ENCODE data around the gene AMFR. TPM values are rescaled to one million over a fixed set of nuclear protein-coding genes. Genes with fewer than 3 reads are reported as not detected.

AMFR gene
- total RNA-seq, 1 experiment from 2014 or later = 66.3 TPM

- ChIA-PET POLR2A (no interaction called here), RAD21 (ENCODE audit: low non-redundant PET in 1 of 2, low total read pairs in 2 of 2, uncharacterized antibody in 2 of 2, unreplicated experiment in 2 of 2) (no interaction called here), CTCF (no interaction called here)
- H2AFZ ChIP-seq (ENCODE audit: low read depth, low read length, poor library complexity, severe bottlenecking) = no peak overlapping the region
- no peaks in the 10 kb centered on the region for H3K9me3 ChIP-seq (ENCODE audit: control insufficient read depth in 1 of 2, insufficient read depth in 1 of 2, low read depth in 1 of 2, low read length in 2 of 2)
- no TSS peak for BruUV-seq (replicated peaks)
- no peaks in the 10 kb centered on the region for H3K27me3 ChIP-seq (ENCODE audit: insufficient read depth, low read length)
- no peaks in the 10 kb centered on the region for H3K36me3 ChIP-seq (ENCODE audit: control insufficient read depth in 1 of 2, insufficient read depth in 2 of 2, low read length in 2 of 2)
- no peaks in the 10 kb centered on the region for H4K20me1 ChIP-seq (ENCODE audit: insufficient read depth)
- no peak overlapping the region for H3K4me2 ChIP-seq (ENCODE audit: low read length)
- no peak for TF ChIP-seq SIN3A (IDR thresholded peaks at IDR 0.05; ENCODE audit: low read depth)
- TF ChIP-seq ZBTB33 (IDR thresholded peaks at IDR 0.05; ENCODE audit: extremely low read depth, insufficient replicate concordance, low read length) = no peak
- TF ChIP-seq EZH2 (IDR thresholded peaks at IDR 0.05) = no peak
- no peak for TF ChIP-seq RAD21 (IDR thresholded peaks at IDR 0.05; ENCODE audit: low read depth)
- TF ChIP-seq TCF7L2 (IDR thresholded peaks at IDR 0.05; ENCODE audit: borderline replicate concordance, extremely low read depth, insufficient read depth, insufficient read length) = no peak
- TF ChIP-seq POLR2AphosphoS5 (IDR thresholded peaks at IDR 0.05; ENCODE audit: low read depth, low read length) = no peak
- TF ChIP-seq CTCF (IDR thresholded peaks at IDR 0.05 in 2 of 3, conservative IDR thresholded peaks at IDR 0.05 in 1 of 3; ENCODE audit: borderline replicate concordance in 1 of 3, insufficient read depth in 1 of 3, low read depth in 2 of 3, low read length in 2 of 3) = no peak
- no peak for TF ChIP-seq EGR1 (IDR thresholded peaks at IDR 0.05; ENCODE audit: low read depth)
- TF ChIP-seq ELF1 (IDR thresholded peaks at IDR 0.05; ENCODE audit: borderline replicate concordance, low read depth) = no peak
- no peak for TF ChIP-seq FOSL1 (IDR thresholded peaks at IDR 0.05; ENCODE audit: low read depth)
- TF ChIP-seq YY1 (IDR thresholded peaks at IDR 0.05; ENCODE audit: extremely low read depth, insufficient replicate concordance, low read depth, low read length) = no peak
- TF ChIP-seq JUND (IDR thresholded peaks at IDR 0.05) = no peak
- TF ChIP-seq SRF (IDR thresholded peaks at IDR 0.05; ENCODE audit: low read depth) = no peak
- no peak for TF ChIP-seq ZNF274 (IDR thresholded peaks at IDR 0.05; ENCODE audit: low read depth, low read length)
- TF ChIP-seq REST (IDR thresholded peaks at IDR 0.05; ENCODE audit: low read depth) = no peak
- no peak for TF ChIP-seq EZH2phosphoT487 (IDR thresholded peaks at IDR 0.05; ENCODE audit: borderline replicate concordance)
- no peak for TF ChIP-seq POLR2A (IDR thresholded peaks at IDR 0.05; ENCODE audit: borderline replicate concordance, extremely low read depth, insufficient read depth, insufficient read length)
- TF ChIP-seq ATF3 (IDR thresholded peaks at IDR 0.05) = no peak
- intact Hi-C loops (cut with micrococcal nuclease) = no loop called here
- no peaks in the 10 kb centered on the region for H3K79me2 ChIP-seq (ENCODE audit: insufficient read depth, low read length)
- no peak overlapping the region for H3K4me3 ChIP-seq (replicated peaks in 1 of 2; ENCODE audit: low read depth in 1 of 2, low read length in 2 of 2)
- H3K4me1 ChIP-seq (ENCODE audit: control insufficient read depth in 1 of 2, insufficient read depth in 2 of 2, low read length in 2 of 2) = peaks cover 0 to 17% of the 10 kb centered on the region in 2 experiments; a peak in 3 of 4 replicates
- H3K27ac ChIP-seq (ENCODE audit: low read depth, low read length) = no peak overlapping the region
- no peak overlapping the region for H3K9ac ChIP-seq (ENCODE audit: low read length)
- DNase-seq (ENCODE audit: low read depth, low spot score) (no peak), ATAC-seq (peak; percentile 6; the same call in 1 of the 2 replicates)
- H3K9me2 ChIP-seq (ENCODE audit: insufficient read depth) = no peaks in the 10 kb centered on the region
These were observed 76.9 kb downstream of the AMFR start for GRCh38 chr16:56348168-56349085.

All from HCT116 (cell line).